ENCODE measurements around the gene DEF6. TPM values are rescaled to one million over a fixed set of nuclear protein-coding genes. Genes with fewer than 3 reads are reported as not detected.
"Not testable (repeated sequence)": the region's sequence is repeated elsewhere in the genome, so short reads cannot be mapped to it uniquely, and the experiment has no call there.

Gene DEF6
- total RNA-seq, 1 donor from 2014 or later: 0.17 TPM

GRCh38 chr6:35304299-35304698 lies 6.7 kb downstream of the DEF6 start:
- no peaks in the 10 kb centered on the region for H3K4me1 ChIP-seq
- H3K36me3 Mint-ChIP-seq: no peaks in the 10 kb centered on the region
- H3K36me3 ChIP-seq: no peaks in the 10 kb centered on the region
- H3K27ac ChIP-seq: no peak overlapping the region
- no peak overlapping the region for H3K9ac ChIP-seq
- no peak overlapping the region for H3K4me2 ChIP-seq
- no peak overlapping the region for H3K4me3 Mint-ChIP-seq
- TF ChIP-seq EZH2 (IDR thresholded peaks at IDR 0.05): no peak
- TF ChIP-seq EZH2phosphoT487 (IDR thresholded peaks at IDR 0.05): no peak
- no peak for DNase-seq (ENCODE audit: low spot score)
- no peak overlapping the region for H2AFZ ChIP-seq (replicated peaks)
- no peaks in the 10 kb centered on the region for H3F3A ChIP-seq (ENCODE audit: low read depth)
- H3K27me3 ChIP-seq: no peaks in the 10 kb centered on the region
- H3K4me3 ChIP-seq: no peak overlapping the region
- H3K4me1 Mint-ChIP-seq: peaks cover 16% of the 10 kb centered on the region
- peaks cover 3% of the 10 kb centered on the region for H3K27me3 Mint-ChIP-seq (ENCODE audit: insufficient read depth, low read depth)
- no peak overlapping the region for H3K27ac Mint-ChIP-seq
- H3K9me3 Mint-ChIP-seq: no peaks in the 10 kb centered on the region
- H3K9me3 ChIP-seq (ENCODE audit: low read depth): no peaks in the 10 kb centered on the region
- no peaks in the 10 kb centered on the region for H3K79me2 ChIP-seq (ENCODE audit: low read depth)
- no peaks in the 10 kb centered on the region for H4K20me1 ChIP-seq (ENCODE audit: low read depth)

DNA sequence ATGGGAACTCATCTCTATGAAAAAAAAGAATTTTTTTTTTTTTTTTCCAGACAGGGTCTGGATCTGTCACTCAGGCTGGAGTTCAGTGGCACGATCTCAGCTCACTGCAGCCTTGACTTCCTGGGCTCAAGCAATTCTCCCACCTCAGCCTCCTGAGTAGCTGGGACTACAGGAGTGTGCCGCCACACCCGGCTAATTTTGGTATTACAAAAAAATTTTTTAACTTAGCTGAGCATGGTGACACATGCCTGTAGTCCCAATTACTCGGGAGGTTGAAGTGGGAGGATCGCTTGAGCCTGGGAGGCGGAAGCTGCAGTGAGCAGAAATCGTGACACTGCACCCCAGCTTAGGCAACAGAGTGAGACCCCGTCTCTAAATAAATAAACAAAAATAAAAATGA lies 7.5 kb downstream of the DEF6 start:
- no peak overlapping the region for H3K27ac Mint-ChIP-seq
- H3K27me3 Mint-ChIP-seq (ENCODE audit: insufficient read depth, low read depth): peaks cover 6% of the 10 kb centered on the region
- H3K36me3 Mint-ChIP-seq: no peaks in the 10 kb centered on the region
- no peak overlapping the region for H3K27ac ChIP-seq
- no peak overlapping the region for H3K4me2 ChIP-seq
- TF ChIP-seq EZH2phosphoT487 (IDR thresholded peaks at IDR 0.05) (no peak), EZH2 (IDR thresholded peaks at IDR 0.05) (no peak)
- TF ChIP-seq, protein P1, sequence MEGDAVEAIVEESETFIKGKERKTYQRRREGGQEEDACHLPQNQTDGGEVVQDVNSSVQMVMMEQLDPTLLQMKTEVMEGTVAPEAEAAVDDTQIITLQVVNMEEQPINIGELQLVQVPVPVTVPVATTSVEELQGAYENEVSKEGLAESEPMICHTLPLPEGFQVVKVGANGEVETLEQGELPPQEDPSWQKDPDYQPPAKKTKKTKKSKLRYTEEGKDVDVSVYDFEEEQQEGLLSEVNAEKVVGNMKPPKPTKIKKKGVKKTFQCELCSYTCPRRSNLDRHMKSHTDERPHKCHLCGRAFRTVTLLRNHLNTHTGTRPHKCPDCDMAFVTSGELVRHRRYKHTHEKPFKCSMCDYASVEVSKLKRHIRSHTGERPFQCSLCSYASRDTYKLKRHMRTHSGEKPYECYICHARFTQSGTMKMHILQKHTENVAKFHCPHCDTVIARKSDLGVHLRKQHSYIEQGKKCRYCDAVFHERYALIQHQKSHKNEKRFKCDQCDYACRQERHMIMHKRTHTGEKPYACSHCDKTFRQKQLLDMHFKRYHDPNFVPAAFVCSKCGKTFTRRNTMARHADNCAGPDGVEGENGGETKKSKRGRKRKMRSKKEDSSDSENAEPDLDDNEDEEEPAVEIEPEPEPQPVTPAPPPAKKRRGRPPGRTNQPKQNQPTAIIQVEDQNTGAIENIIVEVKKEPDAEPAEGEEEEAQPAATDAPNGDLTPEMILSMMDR (IDR thresholded peaks at IDR 0.05): no peak
- H3K9me3 Mint-ChIP-seq: no peaks in the 10 kb centered on the region
- H3K4me1 Mint-ChIP-seq: peaks cover 11% of the 10 kb centered on the region
- no peaks in the 10 kb centered on the region for H3F3A ChIP-seq (ENCODE audit: low read depth)
- H3K36me3 ChIP-seq: no peaks in the 10 kb centered on the region
- H3K4me3 Mint-ChIP-seq: no peak overlapping the region
- no peak for DNase-seq (ENCODE audit: low spot score)
- H3K79me2 ChIP-seq (ENCODE audit: low read depth): no peaks in the 10 kb centered on the region
- H4K20me1 ChIP-seq (ENCODE audit: low read depth): no peaks in the 10 kb centered on the region
- no peak overlapping the region for H3K9ac ChIP-seq
- H3K4me1 ChIP-seq: peaks cover 3% of the 10 kb centered on the region
- no peaks in the 10 kb centered on the region for H3K27me3 ChIP-seq
- H3K4me3 ChIP-seq: no peak overlapping the region
- no peak overlapping the region for H2AFZ ChIP-seq (replicated peaks)
- no peaks in the 10 kb centered on the region for H3K9me3 ChIP-seq (ENCODE audit: low read depth)

DNA sequence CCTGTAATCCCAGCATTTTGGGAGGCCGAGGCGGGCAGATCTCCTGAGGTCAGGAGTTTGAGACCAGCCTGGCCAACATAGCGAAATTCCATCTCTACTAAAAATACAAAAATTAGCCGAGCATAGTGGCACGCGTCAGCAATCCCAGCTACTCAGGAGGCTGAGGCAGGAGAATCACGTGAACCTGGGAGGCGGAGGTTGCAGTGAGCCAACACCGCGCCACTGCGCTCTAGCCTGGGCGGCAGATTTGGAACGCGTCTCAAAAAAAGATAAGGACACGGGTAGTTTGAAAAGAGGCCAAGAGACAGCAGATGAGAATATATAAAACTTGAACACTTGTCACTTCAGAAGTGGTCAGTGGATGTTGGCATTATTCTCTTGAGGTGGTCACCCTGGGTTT lies 9.5 kb downstream of the DEF6 start:
- H3K27me3 Mint-ChIP-seq (ENCODE audit: insufficient read depth, low read depth): peaks cover 13% of the 10 kb centered on the region
- H3K9me3 Mint-ChIP-seq, H3K27ac Mint-ChIP-seq: not testable (repeated sequence)

DNA sequence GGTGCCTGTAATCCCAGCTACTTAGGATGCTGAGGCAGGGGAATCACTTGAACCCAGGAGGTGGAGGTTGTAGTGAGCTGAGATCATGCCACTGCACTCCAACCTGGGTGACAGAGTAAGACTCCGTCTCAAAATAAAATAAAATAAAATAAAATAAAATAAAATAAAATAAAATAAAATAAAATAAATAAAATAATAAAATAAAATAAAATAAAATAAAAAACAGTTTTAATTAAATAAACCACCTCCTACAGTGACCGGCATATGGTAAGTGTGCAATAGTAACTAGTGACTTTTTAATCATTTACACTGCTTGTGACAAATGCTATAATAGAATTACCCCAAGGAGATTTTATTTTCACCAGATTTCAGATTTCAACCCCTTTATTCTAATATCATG lies 10.9 kb downstream of the DEF6 start:
- not testable (repeated sequence) for H3K4me2 ChIP-seq; H3F3A ChIP-seq (ENCODE audit: low read depth); DNase-seq (ENCODE audit: low spot score); H3K27me3 ChIP-seq; H3K9me3 Mint-ChIP-seq; H3K4me3 ChIP-seq; H3K4me1 ChIP-seq; H3K27ac Mint-ChIP-seq; H3K79me2 ChIP-seq (ENCODE audit: low read depth); H3K36me3 ChIP-seq; H3K36me3 Mint-ChIP-seq; H2AFZ ChIP-seq (replicated peaks); H3K9me3 ChIP-seq (ENCODE audit: low read depth); H3K9ac ChIP-seq; H3K27ac ChIP-seq; H3K4me1 Mint-ChIP-seq; H3K4me3 Mint-ChIP-seq; H4K20me1 ChIP-seq (ENCODE audit: low read depth)
- peaks cover 13% of the 10 kb centered on the region for H3K27me3 Mint-ChIP-seq (ENCODE audit: insufficient read depth, low read depth)

More for the DNA sequence above, 9.5 kb downstream of the DEF6 start:
- not testable (repeated sequence) for H3K27ac ChIP-seq; H3K9ac ChIP-seq; H3K27me3 ChIP-seq; H3K4me3 ChIP-seq; DNase-seq (ENCODE audit: low spot score); H3K36me3 ChIP-seq; H3K4me3 Mint-ChIP-seq; H2AFZ ChIP-seq (replicated peaks); H4K20me1 ChIP-seq (ENCODE audit: low read depth); H3K9me3 ChIP-seq (ENCODE audit: low read depth); H3K4me1 ChIP-seq; H3K36me3 Mint-ChIP-seq; H3K79me2 ChIP-seq (ENCODE audit: low read depth); H3F3A ChIP-seq (ENCODE audit: low read depth); H3K4me2 ChIP-seq
- peaks cover 14% of the 10 kb centered on the region for H3K4me1 Mint-ChIP-seq

GRCh38 chr6:35309611-35310264 lies 12.1 kb downstream of the DEF6 start:
- Histone ChIP-seq H3F3A (ENCODE audit: low read depth) (no peaks in the 10 kb centered on the region), H2AFZ (replicated peaks) (no peak overlapping the region), H3K79me2 (ENCODE audit: low read depth) (no peaks in the 10 kb centered on the region), H3K9me3 (ENCODE audit: low read depth) (no peaks in the 10 kb centered on the region), H3K4me3 (no peak overlapping the region), H3K27me3 (no peaks in the 10 kb centered on the region), H3K4me2 (no peak overlapping the region), H3K36me3 (no peaks in the 10 kb centered on the region), H4K20me1 (ENCODE audit: low read depth) (no peaks in the 10 kb centered on the region), H3K4me1 (peaks cover 5% of the 10 kb centered on the region), H3K27ac (no peak overlapping the region), H3K9ac (no peak overlapping the region)
- no peak for TF ChIP-seq EZH2phosphoT487 (IDR thresholded peaks at IDR 0.05)
- TF ChIP-seq, protein P1 (IDR thresholded peaks at IDR 0.05): no peak
- TF ChIP-seq EZH2 (IDR thresholded peaks at IDR 0.05): no peak
- no peaks in the 10 kb centered on the region for H3K9me3 Mint-ChIP-seq
- no peaks in the 10 kb centered on the region for H3K36me3 Mint-ChIP-seq
- H3K27me3 Mint-ChIP-seq (ENCODE audit: insufficient read depth, low read depth): peaks cover 13% of the 10 kb centered on the region
- no peak overlapping the region for H3K4me3 Mint-ChIP-seq
- H3K27ac Mint-ChIP-seq: peak overlapping the region; percentile 10
- DNase-seq (ENCODE audit: low spot score): no peak
- peaks cover 3% of the 10 kb centered on the region for H3K4me1 Mint-ChIP-seq

Measured in neural progenitor cell (in vitro differentiated cells).